Right forelimb (tissue), 1 donor: ENCODE results near the gene SGCA.
A peak's percentile ranks its signal among the peaks of the same experiment; 100 is the strongest.

Source experiments
- DNase-seq: peaks from one replicate; pipeline ENCODE4 v3.0.0-alpha.2; 2018

The SGCA gene

GRCh38 chr17:50183421-50183994 is 17.7 kb downstream of the SGCA start:
- DNase-seq = peak; percentile 81

GRCh38 chr17:50184064-50184463 is 18.3 kb downstream of the SGCA start:
- DNase-seq = no peak

GRCh38 chr17:50184611-50185398 is 19.0 kb downstream of the SGCA start:
- peak; percentile 82 for DNase-seq

- peak; percentile 71 for DNase-seq
These were observed 20.0 kb downstream of the SGCA start for GRCh38 chr17:50185631-50186471.

- DNase-seq = peak; percentile 84
These were observed 21.0 kb downstream of the SGCA start for GRCh38 chr17:50186661-50187393.

GRCh38 chr17:50187394-50187725 is 21.6 kb downstream of the SGCA start:
- DNase-seq = no peak

GRCh38 chr17:50187751-50188530 is 22.1 kb downstream of the SGCA start:
- DNase-seq = peak; percentile 79

- peak; percentile 81 for DNase-seq
These were observed 22.7 kb downstream of the SGCA start for GRCh38 chr17:50188531-50188920.

- peak; percentile 77 for DNase-seq
These were observed 23.2 kb downstream of the SGCA start for GRCh38 chr17:50188921-50189549.

GRCh38 chr17:50189550-50190292 is 23.9 kb downstream of the SGCA start:
- DNase-seq = peak; percentile 82

GRCh38 chr17:50190293-50190602 is 24.4 kb downstream of the SGCA start:
- peak; percentile 74 for DNase-seq

- peak; percentile 86 for DNase-seq
These were observed 25.0 kb downstream of the SGCA start for GRCh38 chr17:50190603-50191358.

GRCh38 chr17:50191359-50192143 is 25.7 kb downstream of the SGCA start:
- peak; percentile 81 for DNase-seq

- DNase-seq = no peak
These were observed 26.4 kb downstream of the SGCA start for GRCh38 chr17:50192144-50192617.

- DNase-seq = peak; percentile 69
These were observed 26.9 kb downstream of the SGCA start for GRCh38 chr17:50192618-50193291.

- no peak for DNase-seq
These were observed 28.5 kb downstream of the SGCA start for GRCh38 chr17:50194140-50194933.

- DNase-seq = no peak
These were observed 29.4 kb downstream of the SGCA start for GRCh38 chr17:50194934-50195865.
